Subcutaneous adipose tissue (tissue), 4 donors: ENCODE data around the gene PSMD6. TPM values are rescaled to one million over a fixed set of nuclear protein-coding genes. Genes with fewer than 3 reads are reported as not detected.

ENCODE experiments used
- total RNA-seq, 4 donors: library from RNA; depleted of rRNA; stranded (reverse); fragments of >200 nt; gene quantifications; one replicate each; pipeline ENCODE4 v1.1.0, GENCODE V29; 2016
- TF ChIP-seq, protein P1 (sequence below): fragments of 450-650 bp; IDR thresholded peaks from one replicate; pipeline ENCODE4 v1.5.1; 2016; ENCODE audit warnings: low read depth, mild to moderate bottlenecking, control low read depth, antibody characterized with exemption, moderate library complexity

The PSMD6 gene
- total RNA-seq, 4 donors from 2014 or later: 51.8 to 89.0 (median 75.4) TPM

- TF ChIP-seq, protein P1, sequence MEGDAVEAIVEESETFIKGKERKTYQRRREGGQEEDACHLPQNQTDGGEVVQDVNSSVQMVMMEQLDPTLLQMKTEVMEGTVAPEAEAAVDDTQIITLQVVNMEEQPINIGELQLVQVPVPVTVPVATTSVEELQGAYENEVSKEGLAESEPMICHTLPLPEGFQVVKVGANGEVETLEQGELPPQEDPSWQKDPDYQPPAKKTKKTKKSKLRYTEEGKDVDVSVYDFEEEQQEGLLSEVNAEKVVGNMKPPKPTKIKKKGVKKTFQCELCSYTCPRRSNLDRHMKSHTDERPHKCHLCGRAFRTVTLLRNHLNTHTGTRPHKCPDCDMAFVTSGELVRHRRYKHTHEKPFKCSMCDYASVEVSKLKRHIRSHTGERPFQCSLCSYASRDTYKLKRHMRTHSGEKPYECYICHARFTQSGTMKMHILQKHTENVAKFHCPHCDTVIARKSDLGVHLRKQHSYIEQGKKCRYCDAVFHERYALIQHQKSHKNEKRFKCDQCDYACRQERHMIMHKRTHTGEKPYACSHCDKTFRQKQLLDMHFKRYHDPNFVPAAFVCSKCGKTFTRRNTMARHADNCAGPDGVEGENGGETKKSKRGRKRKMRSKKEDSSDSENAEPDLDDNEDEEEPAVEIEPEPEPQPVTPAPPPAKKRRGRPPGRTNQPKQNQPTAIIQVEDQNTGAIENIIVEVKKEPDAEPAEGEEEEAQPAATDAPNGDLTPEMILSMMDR: no peak
Observed at GRCh38 chr3:63972987-63973386, 50.3 kb downstream of the PSMD6 start.

- TF ChIP-seq, protein P1: no peak
Observed at GRCh38 chr3:63972196-63972595, 51.1 kb downstream of the PSMD6 start.

DNA sequence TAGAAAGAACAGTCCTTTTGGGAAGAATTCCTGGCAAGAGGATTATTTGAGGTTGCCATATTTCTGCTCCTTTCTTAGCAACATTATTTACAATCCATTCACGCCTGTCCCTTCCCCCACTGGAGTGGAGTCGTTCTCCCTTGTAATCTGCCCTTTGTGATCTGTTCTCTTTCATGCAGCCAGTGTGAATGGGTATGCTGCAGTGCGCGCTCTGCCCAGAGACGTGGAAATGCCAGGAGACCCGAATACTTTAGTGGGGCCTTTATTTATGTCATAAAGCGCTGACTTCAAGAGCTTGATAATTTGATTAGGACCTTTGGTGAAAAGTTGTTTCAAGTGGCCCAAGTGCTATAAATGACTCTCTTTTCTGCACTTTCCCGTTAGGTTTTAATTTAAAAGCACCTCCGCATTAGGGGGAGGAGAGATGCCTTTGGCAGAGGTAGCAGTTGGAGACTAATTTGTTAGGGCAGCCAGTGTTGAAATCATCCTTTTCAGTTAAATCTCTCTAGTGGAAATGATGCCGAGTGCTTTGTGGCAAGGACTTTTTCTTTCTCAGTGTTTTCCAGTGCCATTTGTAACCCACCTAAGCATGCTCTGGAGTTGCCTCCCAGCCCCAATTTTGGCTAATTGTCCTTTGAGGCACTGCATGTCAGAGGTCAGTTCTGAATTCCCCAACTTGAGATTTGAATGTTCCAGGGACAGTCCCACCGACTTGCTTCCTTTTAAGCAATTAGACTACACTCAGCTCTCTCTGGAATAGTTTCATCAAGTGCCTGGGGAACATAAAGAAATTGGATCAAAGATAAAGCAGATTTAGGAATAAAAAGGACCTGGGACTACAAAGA is 52.4 kb downstream of the PSMD6 start:
- TF ChIP-seq, protein P1: no peak

- TF ChIP-seq, protein P1: no peak
Observed at GRCh38 chr3:63969876-63970275, 53.4 kb downstream of the PSMD6 start.

DNA sequence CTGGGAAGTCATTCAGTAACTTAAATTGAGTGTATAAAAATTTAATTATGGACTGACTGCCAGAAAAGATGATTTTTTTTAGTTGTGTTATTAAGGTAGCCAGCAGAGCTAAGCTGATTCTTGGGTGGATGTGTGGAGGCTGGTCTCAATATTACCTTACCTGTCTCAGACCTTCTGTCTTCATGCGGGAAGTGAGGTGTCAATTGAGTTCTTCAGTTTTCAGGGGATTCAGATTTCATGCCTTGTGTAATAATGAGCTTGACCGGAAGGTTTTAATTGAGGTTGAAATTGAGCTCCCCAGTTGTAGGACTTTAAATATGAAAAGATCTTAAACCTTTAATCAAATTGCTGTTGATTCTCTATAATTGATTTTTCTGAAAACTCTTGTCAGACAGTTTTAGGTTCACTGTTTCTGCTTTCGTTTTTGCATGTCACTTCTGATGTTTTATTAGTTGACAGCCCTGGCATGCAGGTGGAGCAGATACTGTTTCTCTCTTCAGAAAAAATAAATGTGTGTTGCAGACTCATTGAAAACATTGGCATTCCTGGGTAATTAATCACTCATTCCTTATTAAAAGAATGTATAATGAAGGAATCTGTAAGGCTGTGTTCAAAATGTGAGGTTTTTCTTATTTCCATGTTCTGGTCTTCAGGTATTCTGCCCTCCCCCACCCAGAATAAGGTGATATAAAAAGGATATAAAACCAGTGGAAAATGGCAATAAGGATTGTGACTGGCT is 54.5 kb downstream of the PSMD6 start:
- TF ChIP-seq, protein P1: no peak

GRCh38 chr3:63967675-63968611 is 55.4 kb downstream of the PSMD6 start:
- TF ChIP-seq, protein P1: no peak
